ENCODE measurements around the gene PDGFRB.

The PDGFRB gene

GRCh38 chr5:150122536-150123481 is 32.8 kb downstream of the PDGFRB start:
- no peak for TF ChIP-seq CTCF (IDR thresholded peaks at IDR 0.05; ENCODE audit: insufficient read depth, low read depth, low read length, missing control alignments)
- DNase-seq (ENCODE audit: low read depth), result no peak
- H3K4me3 ChIP-seq (ENCODE audit: low read depth, low read length), result no peak overlapping the region

GRCh38 chr5:150122158-150122510 is 33.5 kb downstream of the PDGFRB start:
- no peak overlapping the region for H3K4me3 ChIP-seq (ENCODE audit: low read depth, low read length)
- peak; percentile 60 for DNase-seq (ENCODE audit: low read depth)
- TF ChIP-seq CTCF (IDR thresholded peaks at IDR 0.05; ENCODE audit: insufficient read depth, low read depth, low read length, missing control alignments), result peak; percentile 58

DNA sequence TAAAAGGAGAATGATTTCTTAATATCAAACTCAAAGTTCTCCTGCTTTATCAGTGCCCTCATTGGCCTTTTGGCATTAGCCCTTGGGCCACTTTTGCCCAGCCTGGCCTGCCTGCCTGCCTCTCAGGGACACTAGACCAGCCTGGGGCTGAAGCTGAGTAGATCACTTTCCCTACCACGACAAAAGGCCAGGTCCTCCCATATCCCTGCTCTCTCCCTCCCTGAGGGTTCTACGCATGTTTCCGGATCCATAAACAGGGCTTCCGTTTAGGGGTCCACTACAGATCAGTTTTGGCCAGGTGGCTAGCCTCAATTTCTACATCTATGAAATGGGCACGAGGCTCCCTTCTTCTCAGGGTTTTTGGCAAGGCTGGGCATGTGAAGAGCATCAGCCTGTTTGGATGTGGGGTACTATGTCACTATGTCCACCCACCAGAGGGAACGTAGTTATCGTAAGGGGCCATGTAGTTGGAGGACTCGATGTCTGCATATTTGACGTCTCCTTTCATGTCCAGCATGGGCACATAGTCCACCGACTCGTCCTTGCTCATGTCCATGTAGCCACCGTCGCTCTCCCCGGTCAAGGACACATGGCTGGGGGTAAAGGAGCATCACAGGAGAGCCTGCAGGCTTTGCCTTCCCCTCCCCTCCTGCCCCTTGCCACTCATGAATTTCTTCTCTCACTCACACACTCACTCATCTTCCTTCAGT is 34.0 kb downstream of the PDGFRB start:
- no peak for TF ChIP-seq CTCF (IDR thresholded peaks at IDR 0.05; ENCODE audit: insufficient read depth, low read depth, low read length, missing control alignments)
- no peak for DNase-seq (ENCODE audit: low read depth)
- no peak overlapping the region for H3K4me3 ChIP-seq (ENCODE audit: low read depth, low read length)

- no peak overlapping the region for H3K4me3 ChIP-seq (ENCODE audit: low read depth, low read length)
- TF ChIP-seq CTCF (IDR thresholded peaks at IDR 0.05; ENCODE audit: insufficient read depth, low read depth, low read length, missing control alignments), result no peak
- no peak for DNase-seq (ENCODE audit: low read depth)
Measured at GRCh38 chr5:150120617-150121447, 34.8 kb downstream of the PDGFRB start.

DNA sequence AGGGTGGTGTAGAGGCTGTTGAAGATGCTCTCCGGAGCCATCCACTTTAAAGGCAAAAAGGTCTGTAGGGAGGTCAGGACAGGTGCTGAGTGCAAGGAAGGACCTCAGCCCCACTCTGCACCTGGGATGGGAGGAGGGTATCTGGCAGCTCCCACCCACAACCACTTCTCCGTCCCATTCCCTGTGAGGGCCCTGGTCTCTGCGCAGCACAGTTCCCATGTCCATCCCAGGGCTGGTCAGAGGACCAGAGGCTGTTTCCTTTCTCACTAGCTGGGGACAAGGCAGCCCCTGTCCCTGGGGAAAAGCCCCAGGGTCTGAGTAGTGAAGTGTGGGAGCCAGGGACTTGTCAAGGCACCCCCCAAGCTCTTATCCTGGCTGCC is 35.6 kb downstream of the PDGFRB start:
- H3K4me3 ChIP-seq (ENCODE audit: low read depth, low read length), result no peak overlapping the region
- no peak for TF ChIP-seq CTCF (IDR thresholded peaks at IDR 0.05; ENCODE audit: insufficient read depth, low read depth, low read length, missing control alignments)

DNA sequence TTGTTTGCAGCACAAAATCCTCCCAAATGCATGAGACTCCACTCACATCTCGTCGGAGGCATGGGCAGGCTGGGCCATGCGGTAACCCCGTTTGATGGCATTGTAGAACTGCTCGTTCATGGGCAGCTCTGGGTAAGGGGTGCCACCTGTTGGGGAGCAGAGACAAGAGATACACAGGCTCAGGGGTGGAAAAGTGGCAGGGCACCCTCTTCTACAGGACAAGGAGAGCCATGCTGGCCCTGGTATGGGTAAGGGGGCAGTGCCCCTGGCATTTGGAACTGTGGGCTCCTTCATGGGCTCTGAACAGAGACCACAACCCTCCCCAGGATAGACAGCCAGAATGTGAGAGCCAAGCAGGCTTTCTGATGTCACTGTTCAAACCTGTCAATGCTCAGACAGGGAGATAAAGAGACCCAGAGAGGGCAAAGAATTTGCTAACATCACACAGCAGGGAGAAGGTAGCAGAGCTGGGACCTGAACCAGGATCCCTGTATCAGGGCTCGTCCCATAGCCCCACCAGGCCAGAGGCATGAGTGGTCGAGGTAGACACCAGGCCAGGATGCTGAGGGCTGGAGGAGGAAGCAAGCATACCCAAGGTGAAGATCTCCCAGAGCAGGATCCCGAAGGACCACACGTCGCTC is 36.1 kb downstream of the PDGFRB start:
- TF ChIP-seq CTCF (IDR thresholded peaks at IDR 0.05; ENCODE audit: insufficient read depth, low read depth, low read length, missing control alignments), result peak; percentile 23
- H3K4me3 ChIP-seq (ENCODE audit: low read depth, low read length), result no peak overlapping the region
- DNase-seq (ENCODE audit: low read depth), result peak; percentile 24

More for the DNA sequence above, 35.6 kb downstream of the PDGFRB start:
- DNase-seq (ENCODE audit: low read depth), result no peak
